SK-N-SH (cell line): Measurements from ENCODE around the gene HK1.

Experiments used
- EP300 ChIP-seq, 2 experiments: IDR thresholded peaks; 2 replicates each; pipeline versions ENCODE4 v1.4.0 to v1.6.1; 2012; ENCODE audit warnings: borderline replicate concordance in 1 of 2, low read depth in 1 of 2, low read length in 1 of 2
- GABPA ChIP-seq: IDR thresholded peaks from 2 replicates; pipeline ENCODE4 v1.4.0; 2012; ENCODE audit warnings: low read depth, mild to moderate bottlenecking
- NRF1 ChIP-seq: IDR thresholded peaks from 2 replicates; pipeline ENCODE4 v1.6.1; 2012; ENCODE audit warnings: low read depth, mild to moderate bottlenecking, low read length
- POLR2AphosphoS5 ChIP-seq: IDR thresholded peaks from 2 replicates; pipeline ENCODE4 v1.6.1; 2012; ENCODE audit warnings: low read depth, low read length
- RAD21 ChIP-seq: IDR thresholded peaks from 2 replicates; pipeline ENCODE4 v1.6.1; 2012; ENCODE audit warnings: mild to moderate bottlenecking, low read length
- SMC3 ChIP-seq: IDR thresholded peaks from 2 replicates; pipeline ENCODE4 v1.6.1; 2012; ENCODE audit warnings: low read depth, low read length, improper control_type of control experiment
- TAF1 ChIP-seq: IDR thresholded peaks from 2 replicates; pipeline ENCODE4 v1.6.1; 2012; ENCODE audit warnings: low read depth, mild to moderate bottlenecking, low read length, moderate library complexity, borderline replicate concordance
- TCF12 ChIP-seq: IDR thresholded peaks from 2 replicates; pipeline ENCODE4 v1.4.0; 2012
- TF ChIP-seq, protein P1 (sequence below): fragments of 200-600 bp; sonication (generic); IDR thresholded peaks from 2 replicates; pipeline ENCODE4 v1.6.1; 2017; ENCODE audit warnings: antibody characterized with exemption, mild to moderate bottlenecking, moderate library complexity
- TF ChIP-seq, protein P2 (sequence below): IDR thresholded peaks from 2 replicates; pipeline ENCODE4 v1.4.0; 2012; ENCODE audit warnings: low read depth
- TF ChIP-seq, protein P3 (sequence below): IDR thresholded peaks from 2 replicates; pipeline ENCODE4 v1.4.0; 2012; ENCODE audit warnings: low read depth, borderline replicate concordance

DNA sequence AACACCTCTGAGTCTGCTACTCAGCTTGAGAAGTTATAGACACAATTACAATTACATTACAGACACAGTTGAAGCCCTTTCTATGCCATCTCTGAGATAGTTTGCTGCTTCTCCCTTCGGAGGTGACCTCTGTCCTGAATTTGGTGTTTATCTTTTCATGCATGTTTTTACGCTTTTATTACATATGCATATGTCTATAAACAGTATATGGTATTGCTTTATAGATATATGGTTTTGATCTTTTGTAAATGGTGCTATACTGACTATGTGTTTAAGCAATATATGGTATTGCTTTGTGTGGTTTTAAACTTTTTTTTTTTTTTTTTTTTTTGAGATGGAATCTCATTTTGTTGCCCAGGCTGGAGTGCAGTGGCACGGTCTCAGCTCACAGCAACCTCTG lies 48.4 kb downstream of the HK1 start:
- TF ChIP-seq, protein P1, sequence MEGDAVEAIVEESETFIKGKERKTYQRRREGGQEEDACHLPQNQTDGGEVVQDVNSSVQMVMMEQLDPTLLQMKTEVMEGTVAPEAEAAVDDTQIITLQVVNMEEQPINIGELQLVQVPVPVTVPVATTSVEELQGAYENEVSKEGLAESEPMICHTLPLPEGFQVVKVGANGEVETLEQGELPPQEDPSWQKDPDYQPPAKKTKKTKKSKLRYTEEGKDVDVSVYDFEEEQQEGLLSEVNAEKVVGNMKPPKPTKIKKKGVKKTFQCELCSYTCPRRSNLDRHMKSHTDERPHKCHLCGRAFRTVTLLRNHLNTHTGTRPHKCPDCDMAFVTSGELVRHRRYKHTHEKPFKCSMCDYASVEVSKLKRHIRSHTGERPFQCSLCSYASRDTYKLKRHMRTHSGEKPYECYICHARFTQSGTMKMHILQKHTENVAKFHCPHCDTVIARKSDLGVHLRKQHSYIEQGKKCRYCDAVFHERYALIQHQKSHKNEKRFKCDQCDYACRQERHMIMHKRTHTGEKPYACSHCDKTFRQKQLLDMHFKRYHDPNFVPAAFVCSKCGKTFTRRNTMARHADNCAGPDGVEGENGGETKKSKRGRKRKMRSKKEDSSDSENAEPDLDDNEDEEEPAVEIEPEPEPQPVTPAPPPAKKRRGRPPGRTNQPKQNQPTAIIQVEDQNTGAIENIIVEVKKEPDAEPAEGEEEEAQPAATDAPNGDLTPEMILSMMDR: no peak
- TF ChIP-seq SMC3: no peak
- TF ChIP-seq TAF1: no peak
- TF ChIP-seq, protein P2, sequence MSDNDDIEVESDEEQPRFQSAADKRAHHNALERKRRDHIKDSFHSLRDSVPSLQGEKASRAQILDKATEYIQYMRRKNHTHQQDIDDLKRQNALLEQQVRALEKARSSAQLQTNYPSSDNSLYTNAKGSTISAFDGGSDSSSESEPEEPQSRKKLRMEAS: no peak
- TF ChIP-seq, protein P3, sequence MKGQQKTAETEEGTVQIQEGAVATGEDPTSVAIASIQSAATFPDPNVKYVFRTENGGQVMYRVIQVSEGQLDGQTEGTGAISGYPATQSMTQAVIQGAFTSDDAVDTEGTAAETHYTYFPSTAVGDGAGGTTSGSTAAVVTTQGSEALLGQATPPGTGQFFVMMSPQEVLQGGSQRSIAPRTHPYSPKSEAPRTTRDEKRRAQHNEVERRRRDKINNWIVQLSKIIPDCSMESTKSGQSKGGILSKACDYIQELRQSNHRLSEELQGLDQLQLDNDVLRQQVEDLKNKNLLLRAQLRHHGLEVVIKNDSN: no peak
- TF ChIP-seq POLR2AphosphoS5: no peak
- no peak for TF ChIP-seq TCF12
- no peak for TF ChIP-seq EP300 (IDR thresholded peaks at IDR 0.05; ENCODE audit: borderline replicate concordance in 1 of 2, low read depth in 1 of 2, low read length in 1 of 2)
- no peak for TF ChIP-seq RAD21
- no peak for TF ChIP-seq GABPA
- no peak for TF ChIP-seq NRF1
